ENCODE measurements around the gene FGG. TPM values are rescaled to one million over a fixed set of nuclear protein-coding genes. Genes with fewer than 3 reads are reported as not detected.

FGG gene
- polyA plus RNA-seq, 1 donor (not counting 4 experiments of a cell fraction or from before 2014, with no cell fraction given), result 0.17 TPM

DNA sequence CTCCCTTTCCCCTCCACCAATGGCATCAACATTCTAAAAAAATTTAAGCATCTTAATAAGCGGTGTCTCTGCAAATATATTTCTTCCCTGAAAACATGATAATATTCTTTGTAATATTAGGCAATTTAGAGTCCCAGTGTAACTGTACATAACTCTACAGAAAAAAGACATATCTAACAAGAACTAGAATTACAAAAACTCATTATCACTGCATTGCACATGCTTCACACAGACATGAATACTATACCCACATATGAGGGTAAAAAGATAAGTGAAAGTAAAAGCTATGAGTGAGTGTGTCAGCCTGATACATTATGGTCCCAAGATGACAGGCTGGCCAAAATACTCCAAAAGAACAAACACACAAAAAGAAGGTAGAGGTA lies 52.0 kb downstream of the FGG start:
- Histone ChIP-seq H3K4me2 (ENCODE audit: control insufficient read depth, extremely low read depth, insufficient read depth, low read depth, low read length) (no peak overlapping the region), H2AFZ (ENCODE audit: control insufficient read depth, low read length) (no peak overlapping the region), H3K9me3 (ENCODE audit: control insufficient read depth, low read depth, low read length) (no peaks in the 10 kb centered on the region), H3K9me1 (ENCODE audit: control insufficient read depth, extremely low read depth, insufficient read depth, low read length) (no peaks in the 10 kb centered on the region), H3K9ac (ENCODE audit: control insufficient read depth, extremely low read depth, insufficient read depth, low read length) (no peak overlapping the region), H3K36me3 (ENCODE audit: control insufficient read depth in 2 of 2, extremely low read depth in 1 of 2, insufficient read depth in 2 of 2, low read length in 2 of 2) (no peaks in the 10 kb centered on the region), H3K4me3 (ENCODE audit: control insufficient read depth in 2 of 3, extremely low read depth in 1 of 3, insufficient read depth in 2 of 3, low read depth in 1 of 3, low read length in 3 of 3) (no peak overlapping the region), H3K4me1 (ENCODE audit: control insufficient read depth, extremely low read depth, insufficient read depth, low read length) (no peaks in the 10 kb centered on the region), H3K27me3 (ENCODE audit: control insufficient read depth, extremely low read depth, insufficient read depth, low read length) (no peaks in the 10 kb centered on the region), H3K27ac (ENCODE audit: control insufficient read depth, insufficient read depth, low read length) (no peak overlapping the region), H4K20me1 (ENCODE audit: control insufficient read depth, extremely low read depth, insufficient read depth, low read length) (no peaks in the 10 kb centered on the region), H3K79me2 (ENCODE audit: control insufficient read depth, insufficient read depth, low read length) (no peaks in the 10 kb centered on the region)
- dilution Hi-C loops (cut with MboI; ENCODE audit: extremely low pct_ligation_motif_present, low sequenced_read_pairs), result no loop called here
- TF ChIP-seq, protein P1, sequence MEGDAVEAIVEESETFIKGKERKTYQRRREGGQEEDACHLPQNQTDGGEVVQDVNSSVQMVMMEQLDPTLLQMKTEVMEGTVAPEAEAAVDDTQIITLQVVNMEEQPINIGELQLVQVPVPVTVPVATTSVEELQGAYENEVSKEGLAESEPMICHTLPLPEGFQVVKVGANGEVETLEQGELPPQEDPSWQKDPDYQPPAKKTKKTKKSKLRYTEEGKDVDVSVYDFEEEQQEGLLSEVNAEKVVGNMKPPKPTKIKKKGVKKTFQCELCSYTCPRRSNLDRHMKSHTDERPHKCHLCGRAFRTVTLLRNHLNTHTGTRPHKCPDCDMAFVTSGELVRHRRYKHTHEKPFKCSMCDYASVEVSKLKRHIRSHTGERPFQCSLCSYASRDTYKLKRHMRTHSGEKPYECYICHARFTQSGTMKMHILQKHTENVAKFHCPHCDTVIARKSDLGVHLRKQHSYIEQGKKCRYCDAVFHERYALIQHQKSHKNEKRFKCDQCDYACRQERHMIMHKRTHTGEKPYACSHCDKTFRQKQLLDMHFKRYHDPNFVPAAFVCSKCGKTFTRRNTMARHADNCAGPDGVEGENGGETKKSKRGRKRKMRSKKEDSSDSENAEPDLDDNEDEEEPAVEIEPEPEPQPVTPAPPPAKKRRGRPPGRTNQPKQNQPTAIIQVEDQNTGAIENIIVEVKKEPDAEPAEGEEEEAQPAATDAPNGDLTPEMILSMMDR (optimal IDR thresholded peaks at IDR 0.05 in 1 of 3, IDR thresholded peaks at IDR 0.05 in 1 of 3, conservative IDR thresholded peaks at IDR 0.05 in 1 of 3; ENCODE audit: extremely low read depth in 1 of 3, insufficient read depth in 2 of 3, low read length in 3 of 3), result no peak
- no peak for TF ChIP-seq EZH2 (IDR thresholded peaks at IDR 0.05; ENCODE audit: low read length)
- no peak for FAIRE-seq
- no peak for DNase-seq (ENCODE audit: low read depth, low spot score)

DNA sequence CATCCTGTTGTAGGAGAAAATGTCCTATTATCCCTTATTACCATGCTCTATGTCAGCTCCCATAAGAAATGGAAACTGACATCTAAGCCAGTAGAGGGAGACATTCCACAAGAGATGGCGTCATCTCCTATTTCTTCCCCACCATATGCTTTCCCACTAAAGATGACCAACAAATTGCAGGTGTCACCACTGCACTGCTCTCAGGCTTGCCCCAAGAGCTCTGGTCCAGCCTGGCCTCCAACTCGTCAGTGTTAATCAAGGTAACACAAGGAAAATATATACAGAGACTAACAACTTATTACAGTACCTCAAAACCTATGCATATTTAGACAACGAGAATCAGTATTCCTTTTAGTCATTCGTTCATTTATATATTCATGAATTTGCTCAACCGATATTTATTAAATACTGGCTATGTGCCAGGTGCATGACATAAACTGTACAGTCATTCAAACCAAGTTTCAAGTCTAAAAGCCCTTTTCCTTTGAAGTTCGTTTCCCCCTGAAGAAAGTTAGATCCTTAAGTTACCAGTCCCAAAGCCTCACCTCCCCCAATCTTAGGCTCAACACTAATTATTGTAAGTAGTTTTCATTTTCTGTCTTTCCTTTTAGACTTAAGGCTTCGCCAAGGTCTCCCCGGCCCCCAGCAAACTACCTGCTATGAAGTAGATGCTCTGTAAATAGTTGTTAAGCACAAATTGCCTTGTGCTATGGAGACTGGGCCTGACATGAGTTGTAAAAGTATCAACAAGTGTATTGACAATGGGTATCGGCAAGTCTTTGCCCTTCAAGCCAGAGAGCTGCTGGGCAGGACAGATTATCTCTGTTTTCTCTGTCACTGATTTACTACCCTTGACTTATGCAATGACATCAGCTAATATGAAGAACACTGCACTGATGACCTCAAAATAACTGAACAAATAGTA lies 52.7 kb downstream of the FGG start:
- H3K4me2 ChIP-seq (ENCODE audit: control insufficient read depth, extremely low read depth, insufficient read depth, low read depth, low read length), result no peak overlapping the region
- H3K9ac ChIP-seq (ENCODE audit: control insufficient read depth, extremely low read depth, insufficient read depth, low read length), result no peak overlapping the region
- no peaks in the 10 kb centered on the region for H3K79me2 ChIP-seq (ENCODE audit: control insufficient read depth, insufficient read depth, low read length)
- TF ChIP-seq, protein P1 (optimal IDR thresholded peaks at IDR 0.05 in 1 of 3, IDR thresholded peaks at IDR 0.05 in 1 of 3, conservative IDR thresholded peaks at IDR 0.05 in 1 of 3; ENCODE audit: extremely low read depth in 1 of 3, insufficient read depth in 2 of 3, low read length in 3 of 3), result peak; percentile 64 to 79 (median 71)
- no peak for TF ChIP-seq EZH2 (IDR thresholded peaks at IDR 0.05; ENCODE audit: low read length)
- no peak overlapping the region for H2AFZ ChIP-seq (ENCODE audit: control insufficient read depth, low read length)
- H4K20me1 ChIP-seq (ENCODE audit: control insufficient read depth, extremely low read depth, insufficient read depth, low read length), result no peaks in the 10 kb centered on the region
- no peak overlapping the region for H3K4me3 ChIP-seq (ENCODE audit: control insufficient read depth in 2 of 3, extremely low read depth in 1 of 3, insufficient read depth in 2 of 3, low read depth in 1 of 3, low read length in 3 of 3)
- no peaks in the 10 kb centered on the region for H3K9me3 ChIP-seq (ENCODE audit: control insufficient read depth, low read depth, low read length)
- peak; percentile 69 for FAIRE-seq
- H3K36me3 ChIP-seq (ENCODE audit: control insufficient read depth in 2 of 2, extremely low read depth in 1 of 2, insufficient read depth in 2 of 2, low read length in 2 of 2), result no peaks in the 10 kb centered on the region
- no peaks in the 10 kb centered on the region for H3K9me1 ChIP-seq (ENCODE audit: control insufficient read depth, extremely low read depth, insufficient read depth, low read length)
- DNase-seq (ENCODE audit: low read depth, low spot score), result no peak
- no peak overlapping the region for H3K27ac ChIP-seq (ENCODE audit: control insufficient read depth, insufficient read depth, low read length)
- dilution Hi-C loops (cut with MboI; ENCODE audit: extremely low pct_ligation_motif_present, low sequenced_read_pairs), result no loop called here
- no peaks in the 10 kb centered on the region for H3K4me1 ChIP-seq (ENCODE audit: control insufficient read depth, extremely low read depth, insufficient read depth, low read length)
- H3K27me3 ChIP-seq (ENCODE audit: control insufficient read depth, extremely low read depth, insufficient read depth, low read length), result no peaks in the 10 kb centered on the region
